Measurements from ENCODE around the gene MED13.
"Not testable (repeated sequence)": the region's sequence is repeated elsewhere in the genome, so short reads cannot be mapped to it uniquely, and the experiment has no call there.

The MED13 gene

DNA sequence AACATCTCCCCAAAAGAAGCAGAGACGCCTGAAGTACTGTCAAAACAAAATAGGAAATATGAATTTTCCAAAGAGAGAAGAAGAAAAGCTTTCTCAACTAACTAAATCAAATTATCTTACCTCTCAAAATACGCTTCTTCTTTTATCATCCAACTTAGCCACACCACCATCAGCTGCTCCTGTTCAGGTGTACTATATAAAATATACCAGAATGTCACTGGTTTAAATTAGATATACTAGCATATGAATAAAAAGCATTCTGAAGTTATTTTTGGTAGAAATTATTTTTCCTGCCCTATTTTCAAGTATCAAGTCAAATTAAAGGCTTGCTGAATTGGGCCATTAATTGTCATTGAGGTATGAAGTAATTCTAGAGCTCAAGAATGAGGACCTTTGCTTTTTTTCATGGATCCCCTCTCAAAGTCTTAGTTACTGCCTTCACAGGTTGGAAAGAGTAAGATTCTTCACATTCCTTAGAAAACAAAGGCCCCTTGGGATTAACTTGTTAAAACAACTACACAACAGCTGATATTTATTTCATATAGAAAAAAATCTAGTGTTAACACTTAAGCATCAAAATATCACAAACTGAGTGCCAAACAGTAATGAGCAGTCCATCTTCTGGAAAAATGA, 167.4 kb downstream of the MED13 start:
- TF ChIP-seq, protein P1, sequence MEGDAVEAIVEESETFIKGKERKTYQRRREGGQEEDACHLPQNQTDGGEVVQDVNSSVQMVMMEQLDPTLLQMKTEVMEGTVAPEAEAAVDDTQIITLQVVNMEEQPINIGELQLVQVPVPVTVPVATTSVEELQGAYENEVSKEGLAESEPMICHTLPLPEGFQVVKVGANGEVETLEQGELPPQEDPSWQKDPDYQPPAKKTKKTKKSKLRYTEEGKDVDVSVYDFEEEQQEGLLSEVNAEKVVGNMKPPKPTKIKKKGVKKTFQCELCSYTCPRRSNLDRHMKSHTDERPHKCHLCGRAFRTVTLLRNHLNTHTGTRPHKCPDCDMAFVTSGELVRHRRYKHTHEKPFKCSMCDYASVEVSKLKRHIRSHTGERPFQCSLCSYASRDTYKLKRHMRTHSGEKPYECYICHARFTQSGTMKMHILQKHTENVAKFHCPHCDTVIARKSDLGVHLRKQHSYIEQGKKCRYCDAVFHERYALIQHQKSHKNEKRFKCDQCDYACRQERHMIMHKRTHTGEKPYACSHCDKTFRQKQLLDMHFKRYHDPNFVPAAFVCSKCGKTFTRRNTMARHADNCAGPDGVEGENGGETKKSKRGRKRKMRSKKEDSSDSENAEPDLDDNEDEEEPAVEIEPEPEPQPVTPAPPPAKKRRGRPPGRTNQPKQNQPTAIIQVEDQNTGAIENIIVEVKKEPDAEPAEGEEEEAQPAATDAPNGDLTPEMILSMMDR (IDR thresholded peaks at IDR 0.05; ENCODE audit: insufficient read depth, missing control alignments): no peak
- FAIRE-seq: no peak
- DNase-seq (ENCODE audit: insufficient read length, low spot score): no peak

DNA sequence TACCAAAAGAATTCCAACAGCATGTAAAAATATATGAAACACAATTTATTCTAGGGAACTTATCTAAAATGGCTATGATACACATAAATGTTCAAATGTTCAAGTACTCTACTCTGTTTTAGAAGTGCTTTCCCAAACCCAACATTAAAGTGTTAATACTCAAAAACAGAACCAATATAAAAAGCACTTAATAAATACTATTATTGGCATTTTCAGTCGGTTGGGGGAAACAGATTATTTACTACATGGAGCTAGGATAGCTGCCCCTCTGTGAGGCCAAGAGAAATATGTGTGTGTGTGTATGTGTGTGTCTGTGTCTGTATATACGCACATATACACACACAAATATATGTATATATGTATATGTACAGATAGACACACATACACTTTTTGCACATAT, 169.7 kb downstream of the MED13 start:
- TF ChIP-seq, protein P1 (IDR thresholded peaks at IDR 0.05; ENCODE audit: insufficient read depth, missing control alignments): no peak
- FAIRE-seq: no peak
- DNase-seq (ENCODE audit: insufficient read length, low spot score): no peak

DNA sequence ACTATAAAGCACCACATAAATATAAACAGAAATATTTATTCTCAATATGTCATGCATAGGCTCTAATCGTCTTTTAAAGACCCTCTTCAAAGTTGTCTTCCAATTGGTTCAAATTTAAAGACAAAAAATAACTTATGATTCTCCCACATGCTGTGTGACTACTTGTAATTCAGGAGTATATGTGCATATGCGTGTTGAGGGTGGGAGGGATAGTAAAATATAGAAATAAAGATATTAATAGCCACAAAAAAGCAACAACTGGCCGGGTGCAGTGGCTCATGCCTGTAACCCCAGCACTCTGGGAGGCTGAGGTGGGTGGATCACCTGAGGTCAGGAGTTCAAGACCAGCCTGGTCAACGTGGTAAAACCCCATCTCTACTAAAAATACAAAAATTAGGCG, 170.8 kb downstream of the MED13 start:
- not testable (repeated sequence) for FAIRE-seq; DNase-seq (ENCODE audit: insufficient read length, low spot score)
